RWPE1 (cell line): ENCODE data around the gene CLASP1.

Experiments used
- CTCF ChIA-PET: fragments of 350-600 bp; sonication (Branson Sonifier 250); formaldehyde crosslinking; extraction: SDS; loops from one replicate; lab custom pipeline; 2021; lab: Yijun Ruan, JAX
- POLR2A ChIA-PET: fragments of 400-600 bp; formaldehyde crosslinking; extraction: SDS; loops from one replicate; lab custom pipeline; 2020; ENCODE audit warnings: antibody characterized with exemption; ENCODE audit not compliant: low non-redundant PET; lab: Yijun Ruan, JAX
- DNase-seq: peaks from one replicate; pipeline ENCODE4 v3.0.0; 2012; ENCODE audit warnings: low spot score
- H3K27ac ChIP-seq: fragments of 450-650 bp; 2 replicates; pipeline ENCODE4 v1.5.1; 2017
- TF ChIP-seq, protein P1 (sequence below): fragments of 450-650 bp; conservative IDR thresholded peaks from 2 replicates; pipeline ENCODE4 v1.5.1; 2017; ENCODE audit warnings: low read depth, mild to moderate bottlenecking

CLASP1 gene

GRCh38 chr2:121363632-121364420 lies 285.4 kb downstream of the CLASP1 start:
- ChIA-PET CTCF (interaction anchor here (0.5 to 0.7 kb wide), 4 partner anchors 10 to 663 kb away, joined by 3 to 5 read pairs (median 3); no protein-coding TSS in a partner anchor), POLR2A (no interaction called here)
- DNase-seq, result peak; percentile 56
- TF ChIP-seq, protein P1, sequence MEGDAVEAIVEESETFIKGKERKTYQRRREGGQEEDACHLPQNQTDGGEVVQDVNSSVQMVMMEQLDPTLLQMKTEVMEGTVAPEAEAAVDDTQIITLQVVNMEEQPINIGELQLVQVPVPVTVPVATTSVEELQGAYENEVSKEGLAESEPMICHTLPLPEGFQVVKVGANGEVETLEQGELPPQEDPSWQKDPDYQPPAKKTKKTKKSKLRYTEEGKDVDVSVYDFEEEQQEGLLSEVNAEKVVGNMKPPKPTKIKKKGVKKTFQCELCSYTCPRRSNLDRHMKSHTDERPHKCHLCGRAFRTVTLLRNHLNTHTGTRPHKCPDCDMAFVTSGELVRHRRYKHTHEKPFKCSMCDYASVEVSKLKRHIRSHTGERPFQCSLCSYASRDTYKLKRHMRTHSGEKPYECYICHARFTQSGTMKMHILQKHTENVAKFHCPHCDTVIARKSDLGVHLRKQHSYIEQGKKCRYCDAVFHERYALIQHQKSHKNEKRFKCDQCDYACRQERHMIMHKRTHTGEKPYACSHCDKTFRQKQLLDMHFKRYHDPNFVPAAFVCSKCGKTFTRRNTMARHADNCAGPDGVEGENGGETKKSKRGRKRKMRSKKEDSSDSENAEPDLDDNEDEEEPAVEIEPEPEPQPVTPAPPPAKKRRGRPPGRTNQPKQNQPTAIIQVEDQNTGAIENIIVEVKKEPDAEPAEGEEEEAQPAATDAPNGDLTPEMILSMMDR, result no peak
- H3K27ac ChIP-seq, result peak overlapping the region; percentile 93

DNA sequence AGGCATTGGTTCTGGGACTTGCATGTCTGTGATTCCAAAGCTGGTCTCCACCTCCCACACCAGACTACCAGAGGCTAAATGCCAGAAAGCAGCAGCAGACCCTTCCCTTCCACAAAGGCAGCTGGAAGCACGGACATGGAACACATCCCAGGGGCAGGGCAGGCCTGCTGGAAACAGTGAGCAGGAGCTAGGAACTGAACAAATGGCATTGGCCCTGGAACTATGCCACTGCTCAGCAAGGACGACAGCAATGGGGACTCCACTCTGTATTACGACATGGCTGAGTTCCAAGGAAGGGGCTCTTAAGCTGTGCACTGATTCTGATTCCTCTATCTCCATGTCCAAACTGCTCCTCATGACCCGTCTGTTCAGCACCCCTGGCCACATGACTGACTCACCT lies 286.5 kb downstream of the CLASP1 start:
- TF ChIP-seq, protein P1, result no peak
- ChIA-PET POLR2A (no interaction called here), CTCF (no interaction called here)
- H3K27ac ChIP-seq, result peak overlapping the region; percentile 93
- DNase-seq, result no peak

DNA sequence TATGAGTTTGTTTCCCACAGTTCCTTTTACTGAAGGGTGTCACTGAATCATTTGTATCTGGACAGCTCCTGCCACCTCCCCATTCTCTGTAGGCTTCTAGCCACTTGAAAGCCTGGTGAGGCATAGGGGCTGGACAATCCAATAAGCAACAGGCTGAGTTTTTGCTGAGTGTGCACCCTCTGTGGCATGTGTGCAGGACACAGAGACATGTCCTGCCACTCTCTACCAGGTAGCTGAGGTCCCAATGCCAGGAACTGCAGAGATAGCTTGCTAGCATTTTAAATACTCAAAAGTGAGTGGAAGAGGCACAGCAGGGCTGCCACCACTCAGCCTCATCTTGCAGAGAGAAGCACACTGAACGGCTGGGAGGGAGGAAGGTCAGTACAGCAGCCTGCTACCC lies 287.0 kb downstream of the CLASP1 start:
- peak overlapping the region; percentile 93 for H3K27ac ChIP-seq
- TF ChIP-seq, protein P1, result no peak
- ChIA-PET POLR2A (no interaction called here), CTCF (interaction anchor here (0.7 kb wide), 1 partner anchor 233 kb away, joined by 3 read pairs; no protein-coding TSS in a partner anchor)
- DNase-seq, result no peak

GRCh38 chr2:121360566-121361300 lies 288.5 kb downstream of the CLASP1 start:
- TF ChIP-seq, protein P1, result no peak
- ChIA-PET POLR2A (no interaction called here), CTCF (interaction anchor here (0.6 to 0.7 kb wide), 2 partner anchors 276 to 581 kb away, joined by 3 to 4 read pairs; no protein-coding TSS in a partner anchor)
- DNase-seq, result peak; percentile 89
- H3K27ac ChIP-seq, result peak overlapping the region; percentile 81

- 0 out of 2 replicates have a peak overlapping the region, but pooled peaks have one; percentile 41 for H3K27ac ChIP-seq
- DNase-seq, result no peak
- TF ChIP-seq, protein P1, result no peak
- POLR2A ChIA-PET, result no interaction called here
- CTCF ChIA-PET, result interaction anchor here (1.3 to 1.5 kb wide), 2 partner anchors 260 to 265 kb away, joined by 3 to 4 read pairs; no protein-coding TSS in a partner anchor
These were observed 289.3 kb downstream of the CLASP1 start for GRCh38 chr2:121359716-121360565.
